GM21529 (cell line): ENCODE data around the gene ST6GALNAC6.

ENCODE experiments used
- ATAC-seq: cut with Tn5 transposase; IDR thresholded peaks from one replicate; pipeline ENCODE4 v1.9.1; 2021; ENCODE audit not compliant: unreplicated experiment

The ST6GALNAC6 gene

GRCh38 chr9:127899128-127899943 lies at the start of gene ST6GALNAC6:
ST6GALNAC6 (minus strand) TSS chr9:127899603; CDS start chr9:127897981, 1,622 bp downstream.
- ATAC-seq: peak; percentile 55

- ATAC-seq: no peak
Observed at GRCh38 chr9:127947841-127948710, 48.7 kb upstream of the ST6GALNAC6 start.

GRCh38 chr9:127946728-127947127 lies 47.3 kb upstream of the ST6GALNAC6 start:
- no peak for ATAC-seq

- no peak for ATAC-seq
Observed at GRCh38 chr9:127945942-127946341, 46.5 kb upstream of the ST6GALNAC6 start.

- no peak for ATAC-seq
Observed at GRCh38 chr9:127945338-127945737, 45.9 kb upstream of the ST6GALNAC6 start.

- no peak for ATAC-seq
Observed at GRCh38 chr9:127944586-127945218, 45.3 kb upstream of the ST6GALNAC6 start.

- ATAC-seq: peak; percentile 66
Observed at GRCh38 chr9:127943731-127944144, 44.3 kb upstream of the ST6GALNAC6 start.

- ATAC-seq: no peak
Observed at GRCh38 chr9:127943011-127943662, 43.7 kb upstream of the ST6GALNAC6 start.

GRCh38 chr9:127942216-127943010 lies 43.0 kb upstream of the ST6GALNAC6 start:
- no peak for ATAC-seq

- ATAC-seq: no peak
Observed at GRCh38 chr9:127941961-127942215, 42.5 kb upstream of the ST6GALNAC6 start.

- no peak for ATAC-seq
Observed at GRCh38 chr9:127941062-127941960, 41.9 kb upstream of the ST6GALNAC6 start.

GRCh38 chr9:127940593-127940992 lies 41.2 kb upstream of the ST6GALNAC6 start:
- ATAC-seq: no peak

- ATAC-seq: no peak
Observed at GRCh38 chr9:127938298-127938690, 38.9 kb upstream of the ST6GALNAC6 start.

- ATAC-seq: peak; percentile 91
Observed at GRCh38 chr9:127937388-127938297, 38.2 kb upstream of the ST6GALNAC6 start, which contains the start of gene DPM2. DPM2 (minus strand) TSS chr9:127937854; CDS start chr9:127937820, 34 bp downstream.

- no peak for ATAC-seq
Observed at GRCh38 chr9:127937056-127937387, 37.6 kb upstream of the ST6GALNAC6 start.

- ATAC-seq: no peak
Observed at GRCh38 chr9:127936347-127936852, 37.0 kb upstream of the ST6GALNAC6 start.

- ATAC-seq: no peak
Observed at GRCh38 chr9:127935765-127936221, 36.4 kb upstream of the ST6GALNAC6 start.

- no peak for ATAC-seq
Observed at GRCh38 chr9:127934986-127935385, 35.6 kb upstream of the ST6GALNAC6 start.
